ENCODE data around the gene FAM209B.
"Not testable (repeated sequence)": the region's sequence is repeated elsewhere in the genome, so short reads cannot be mapped to it uniquely, and the experiment has no call there.

FAM209B gene

DNA sequence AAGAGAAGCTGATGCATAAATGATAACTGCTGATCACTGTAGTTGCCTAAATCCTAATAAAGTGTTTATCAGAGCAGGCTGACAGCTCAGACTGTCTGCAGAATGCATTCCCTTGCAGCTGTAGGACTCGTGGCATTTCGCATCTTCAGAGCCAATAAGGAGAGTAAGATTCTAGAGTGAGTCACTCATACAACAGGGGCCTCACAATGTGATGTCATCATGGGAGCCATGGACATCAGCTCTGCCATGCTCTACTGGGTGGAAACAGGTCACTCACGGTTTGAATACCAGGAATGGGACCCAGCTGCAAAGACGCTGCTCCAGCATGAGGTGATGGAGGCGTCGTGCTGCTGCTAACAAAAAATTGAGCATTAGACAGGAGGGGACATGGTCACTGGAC is 7.4 kb downstream of the FAM209B start:
- no peak for DNase-seq (ENCODE audit: low read depth, low spot score)

DNA sequence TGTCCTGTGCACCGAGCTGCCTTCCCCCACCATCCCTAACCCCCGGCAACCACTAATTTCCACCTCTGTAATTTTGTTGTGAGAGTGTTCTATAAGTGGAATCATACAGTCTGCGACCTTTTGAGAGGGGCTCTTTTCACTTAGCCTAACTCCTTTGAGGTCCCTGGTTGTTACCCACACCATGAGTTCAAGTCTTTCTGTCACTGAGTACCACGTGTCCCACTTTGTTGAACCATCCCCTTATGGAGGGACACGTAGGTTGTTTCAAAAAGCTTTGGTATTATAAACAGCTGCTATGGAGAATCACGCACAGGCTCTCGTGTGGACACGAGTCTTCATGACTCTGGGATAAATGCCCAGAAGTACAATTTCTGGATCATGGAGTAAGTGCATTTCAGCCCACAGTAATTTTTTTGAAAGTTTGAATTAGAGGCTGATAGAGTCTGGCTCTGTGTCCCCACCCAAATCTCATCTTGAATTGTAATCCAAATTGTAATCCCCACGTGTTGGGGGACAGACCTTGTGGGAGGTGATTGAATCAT is 9.5 kb downstream of the FAM209B start:
- no peak for DNase-seq (ENCODE audit: low read depth, low spot score)

DNA sequence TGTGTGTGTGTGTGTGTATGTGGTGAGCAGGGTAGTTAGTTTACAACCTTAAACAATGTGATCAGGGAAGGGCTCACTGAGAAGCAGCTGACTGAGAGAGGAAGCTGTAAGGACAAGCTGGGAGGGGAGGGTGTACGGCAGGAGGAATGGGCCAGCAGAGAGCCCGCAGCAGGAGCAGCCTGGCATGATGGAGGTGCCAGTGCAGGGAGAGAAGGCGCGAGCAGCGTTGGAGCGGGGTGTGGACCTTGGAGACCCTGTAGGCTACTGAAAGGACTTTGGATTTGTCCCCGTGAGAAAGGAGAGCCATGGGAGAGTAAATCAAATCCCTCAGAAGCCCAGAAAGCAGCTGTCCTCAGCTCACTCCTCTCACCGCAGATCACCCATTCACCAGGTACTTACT is 18.5 kb downstream of the FAM209B start:
- DNase-seq (ENCODE audit: low read depth, low spot score) = no peak

DNA sequence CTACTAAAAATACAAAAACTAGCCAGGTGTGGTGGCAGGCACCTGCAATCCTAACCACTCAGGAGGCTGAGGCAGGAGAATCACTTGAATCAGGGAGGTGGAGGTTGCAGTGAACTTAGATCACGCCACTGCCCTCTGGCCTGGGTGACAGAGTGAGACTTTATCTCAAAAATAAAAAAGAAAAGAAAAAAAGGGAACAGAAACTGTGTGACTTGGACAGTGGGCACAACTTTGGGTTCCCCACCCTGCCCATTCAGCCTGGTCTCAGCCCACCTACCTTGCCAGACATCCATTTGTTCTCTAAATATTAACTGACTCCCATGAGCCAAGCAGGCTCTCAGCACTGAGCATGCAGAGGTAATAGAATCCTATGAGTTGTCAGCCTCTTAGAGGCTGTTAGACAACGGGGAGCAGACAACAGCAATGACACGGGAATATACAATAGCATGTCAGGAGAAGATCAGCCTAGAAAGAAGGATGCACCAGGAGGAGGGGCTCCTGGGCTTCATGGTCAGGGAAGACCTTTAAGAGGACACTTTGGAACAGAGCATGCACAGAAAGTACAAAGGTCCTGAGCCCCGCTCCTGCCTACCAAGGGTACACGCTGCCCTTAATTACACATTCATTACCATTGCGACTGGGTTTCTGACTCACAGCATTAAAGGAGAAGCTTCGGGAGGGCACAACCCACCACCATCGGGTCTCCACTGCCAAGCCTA is 20.0 kb downstream of the FAM209B start:
- no peak for DNase-seq (ENCODE audit: low read depth, low spot score)

DNA sequence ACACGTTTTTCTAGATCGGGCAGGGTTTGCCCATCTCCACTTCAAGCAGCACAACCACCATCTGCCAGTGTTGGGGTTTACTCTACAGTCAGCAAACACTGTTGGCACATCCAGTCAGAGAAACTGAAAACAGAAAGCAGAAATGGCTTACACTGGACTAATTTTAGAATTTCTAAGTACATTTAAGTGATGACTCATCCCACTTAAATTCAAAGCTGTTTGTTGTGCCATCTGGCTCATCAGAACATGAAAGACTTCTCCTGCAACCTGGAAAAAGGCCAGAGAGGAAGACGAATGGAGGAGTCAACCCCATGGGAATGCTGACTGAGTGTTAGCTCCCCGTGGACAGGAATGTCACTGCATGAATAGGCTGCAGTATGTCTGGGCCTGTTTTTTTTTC is 21.8 kb downstream of the FAM209B start:
- DNase-seq (ENCODE audit: low read depth, low spot score) = peak; percentile 17

DNA sequence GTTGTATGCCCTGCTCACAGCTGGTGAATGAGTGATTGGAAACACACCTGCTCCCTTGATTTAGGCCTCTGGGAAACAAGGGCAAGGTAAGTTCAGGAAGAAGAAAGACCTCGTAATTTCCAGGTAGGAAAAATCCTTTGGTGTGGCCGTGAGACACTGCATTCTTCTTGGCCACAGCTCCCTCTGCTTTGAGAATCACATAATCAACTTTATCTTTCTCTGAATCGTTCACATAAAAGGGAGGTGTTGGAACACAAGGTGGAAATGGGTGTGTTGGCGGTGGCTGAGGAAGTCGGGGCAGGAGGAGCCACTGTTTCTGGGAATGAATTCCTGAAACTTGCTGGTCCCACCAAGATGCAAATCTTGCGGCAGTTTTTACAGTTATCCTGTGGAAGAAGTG is 25.9 kb downstream of the FAM209B start:
- DNase-seq (ENCODE audit: low read depth, low spot score) = no peak

DNA sequence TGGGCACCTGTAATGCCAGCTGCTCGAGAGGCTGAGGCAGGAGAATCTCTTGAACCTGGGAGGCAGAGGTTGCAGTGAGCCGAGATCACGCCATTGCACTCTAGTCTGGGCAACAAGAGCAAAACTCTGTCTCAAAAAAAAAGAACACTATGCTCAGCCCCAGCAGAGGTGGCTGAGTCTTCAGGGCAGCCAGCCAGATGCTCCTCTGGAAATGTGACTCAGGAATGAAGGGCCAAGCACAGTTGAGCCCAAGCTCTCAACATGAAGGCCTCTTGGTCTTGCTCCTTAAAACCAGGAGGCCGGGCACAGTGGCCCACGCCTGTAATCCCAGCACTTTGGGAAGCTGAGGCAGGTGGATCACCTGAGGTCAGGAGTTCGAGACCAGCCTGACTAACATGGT is 31.5 kb downstream of the FAM209B start:
- DNase-seq (ENCODE audit: low read depth, low spot score) = not testable (repeated sequence)

DNA sequence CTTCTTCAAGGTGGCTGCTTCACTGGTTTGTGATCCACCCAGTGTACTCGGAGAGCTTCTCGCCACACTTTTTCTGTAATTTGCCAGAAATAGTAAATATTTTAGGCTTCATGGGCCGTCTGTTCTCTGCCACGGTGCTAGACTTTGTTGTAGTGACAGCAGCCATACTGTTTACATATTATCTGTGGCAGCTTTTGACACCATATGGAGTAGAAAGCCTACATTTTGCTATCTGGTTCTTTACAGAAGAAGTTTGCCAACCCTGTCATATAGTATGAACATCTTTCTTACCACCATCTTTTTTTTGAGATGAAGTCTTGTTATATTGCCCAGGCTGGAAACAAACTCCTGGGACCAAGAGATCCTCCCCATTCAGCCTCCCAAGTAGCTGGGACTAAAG is 32.5 kb downstream of the FAM209B start:
- no peak for DNase-seq (ENCODE audit: low read depth, low spot score)

DNA sequence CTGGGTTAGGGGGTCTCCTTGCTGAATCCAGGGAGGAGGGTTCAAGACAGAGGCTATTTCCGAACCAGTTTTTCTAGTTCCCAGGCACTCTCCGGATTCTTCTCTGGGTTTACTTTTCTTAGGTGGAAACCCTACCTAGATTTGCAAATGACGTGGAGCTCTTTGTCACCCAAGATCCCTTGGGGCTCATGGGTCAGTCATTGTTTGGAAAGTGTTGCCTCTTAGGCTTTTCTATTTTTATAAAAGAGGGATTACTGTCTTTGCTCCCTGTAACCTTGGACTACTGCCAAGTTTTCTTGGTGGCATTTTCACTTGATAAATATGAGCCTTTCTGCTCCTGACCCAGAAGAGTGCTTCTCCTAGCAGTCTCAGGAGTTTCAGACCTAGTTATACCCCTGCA is 33.6 kb downstream of the FAM209B start:
- DNase-seq (ENCODE audit: low read depth, low spot score) = no peak

DNA sequence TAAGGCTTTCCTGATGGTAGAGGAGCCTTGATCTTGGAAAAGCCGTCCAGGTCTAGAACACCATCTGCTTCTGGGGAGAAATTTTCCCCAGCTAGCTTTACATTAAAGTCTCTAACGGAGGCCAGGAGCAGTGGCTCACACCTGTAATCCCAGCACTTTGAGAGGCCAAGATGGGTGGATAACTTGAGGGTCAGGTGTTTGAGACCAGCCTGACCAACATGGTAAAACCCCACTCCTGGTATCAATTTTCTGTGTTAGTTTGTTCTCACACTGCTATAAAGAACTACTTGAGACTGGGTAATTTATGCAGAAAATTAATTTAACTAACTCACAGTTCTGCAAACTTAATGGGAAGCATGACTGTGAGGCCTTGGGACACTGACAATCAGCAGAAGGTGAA is 37.8 kb downstream of the FAM209B start:
- no peak for DNase-seq (ENCODE audit: low read depth, low spot score)

DNA sequence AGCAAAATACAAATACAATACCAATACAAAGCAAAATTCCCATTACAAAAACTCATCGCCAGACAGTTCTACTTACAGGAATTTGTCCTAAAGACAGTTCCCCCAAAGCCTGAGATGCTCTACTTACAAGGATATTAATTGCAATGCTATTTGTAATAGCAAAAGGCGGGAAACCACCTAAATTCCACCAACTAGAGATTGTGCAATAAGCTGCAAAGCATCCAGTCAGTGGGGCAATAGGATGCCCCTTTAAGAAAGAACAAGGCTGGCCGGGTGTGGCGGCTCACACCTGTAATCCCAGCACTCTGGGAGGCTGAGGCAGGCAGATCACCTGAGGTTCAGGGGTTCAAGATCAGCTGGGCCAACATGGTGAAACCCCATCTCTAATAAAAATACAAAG is 39.1 kb downstream of the FAM209B start:
- DNase-seq (ENCODE audit: low read depth, low spot score) = no peak

DNA sequence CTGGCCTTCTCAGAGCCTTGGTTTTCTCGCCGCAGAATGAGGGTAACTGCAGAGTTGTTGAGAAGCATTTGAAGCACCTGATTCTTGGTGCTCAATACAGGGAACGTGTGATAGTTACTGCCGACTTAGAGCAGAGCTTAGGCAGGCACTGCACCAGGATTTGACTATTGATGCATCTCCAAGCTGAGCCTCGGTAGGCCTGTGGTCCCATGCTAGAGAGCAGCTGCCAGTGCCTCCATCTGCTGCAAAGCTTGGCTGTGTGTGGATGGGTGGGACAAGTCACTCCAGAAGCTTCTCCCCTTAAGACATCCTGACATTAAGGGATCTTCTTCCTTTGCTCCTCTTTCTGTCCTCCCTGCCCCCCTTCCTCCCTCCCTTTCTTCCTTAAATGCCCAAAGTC is 40.9 kb downstream of the FAM209B start:
- no peak for DNase-seq (ENCODE audit: low read depth, low spot score)

DNA sequence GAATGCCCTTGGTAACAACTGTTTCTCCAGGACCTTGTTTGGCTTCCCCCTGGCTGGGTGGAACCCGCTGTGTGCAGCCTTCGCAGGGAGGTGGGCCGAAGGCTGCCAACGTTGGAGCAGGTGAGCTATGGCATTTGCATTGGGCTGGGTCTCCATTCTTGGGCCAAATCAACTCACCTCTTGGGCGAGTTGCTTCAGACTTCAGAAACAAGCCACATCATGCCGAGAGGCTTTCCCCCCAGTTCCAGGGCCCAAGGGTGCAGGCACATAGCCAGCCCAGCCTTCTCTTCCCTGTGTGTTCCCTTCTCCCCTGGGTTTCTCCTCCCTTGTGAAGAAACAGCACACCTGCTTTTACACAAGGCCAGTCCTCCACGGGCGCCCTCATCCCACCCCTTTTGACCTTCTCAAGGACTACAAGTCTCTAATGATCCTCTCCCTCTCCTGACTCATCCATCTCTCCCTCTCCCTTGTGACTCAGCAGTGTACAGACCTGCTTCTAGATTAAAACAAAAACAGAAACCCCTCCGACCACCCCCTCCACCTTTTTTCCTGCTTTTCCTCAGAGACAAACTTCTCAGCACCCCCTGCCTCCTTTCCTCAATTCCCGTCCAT is 41.6 kb downstream of the FAM209B start:
- no peak for DNase-seq (ENCODE audit: low read depth, low spot score)

DNA sequence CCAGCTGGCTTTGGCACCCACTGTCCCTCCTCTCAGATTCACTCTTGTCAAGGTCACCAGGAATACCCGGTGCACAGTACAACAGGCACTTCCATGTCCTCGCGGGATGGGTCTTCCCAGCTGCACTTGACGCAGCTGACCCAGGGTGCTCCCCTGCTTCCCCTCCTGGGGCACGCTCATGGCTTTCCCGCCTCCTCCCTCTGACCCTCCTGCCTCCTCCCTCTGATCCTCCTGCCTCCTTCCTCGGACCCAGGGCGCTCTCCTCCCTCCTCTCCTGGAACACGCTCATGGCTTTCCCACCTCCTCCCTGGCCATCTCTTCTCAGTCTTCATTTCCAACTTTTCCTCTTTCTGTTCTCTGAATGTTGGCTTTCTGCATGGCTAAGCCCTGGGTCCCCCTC is 42.1 kb downstream of the FAM209B start:
- DNase-seq (ENCODE audit: low read depth, low spot score) = no peak

DNA sequence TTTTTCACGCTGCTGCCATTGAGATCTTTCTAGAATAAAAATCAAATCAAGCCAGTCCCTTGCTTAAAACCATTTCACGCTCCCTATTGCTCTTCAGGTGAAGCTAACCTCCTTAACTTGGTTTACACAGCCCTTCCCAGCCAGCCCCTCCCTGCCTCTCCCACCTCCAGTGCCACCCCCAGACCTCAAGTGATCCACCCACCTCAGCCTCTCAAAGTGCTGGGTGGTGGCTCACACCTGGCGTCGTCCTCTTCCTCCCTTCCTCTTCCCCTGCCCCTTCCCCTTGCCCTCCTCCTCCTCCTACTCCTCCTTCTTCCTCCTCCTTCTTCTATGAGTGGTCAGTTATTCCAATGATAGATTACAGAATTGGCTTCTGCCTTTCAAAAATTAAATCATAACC is 42.9 kb downstream of the FAM209B start:
- no peak for DNase-seq (ENCODE audit: low read depth, low spot score)

DNA sequence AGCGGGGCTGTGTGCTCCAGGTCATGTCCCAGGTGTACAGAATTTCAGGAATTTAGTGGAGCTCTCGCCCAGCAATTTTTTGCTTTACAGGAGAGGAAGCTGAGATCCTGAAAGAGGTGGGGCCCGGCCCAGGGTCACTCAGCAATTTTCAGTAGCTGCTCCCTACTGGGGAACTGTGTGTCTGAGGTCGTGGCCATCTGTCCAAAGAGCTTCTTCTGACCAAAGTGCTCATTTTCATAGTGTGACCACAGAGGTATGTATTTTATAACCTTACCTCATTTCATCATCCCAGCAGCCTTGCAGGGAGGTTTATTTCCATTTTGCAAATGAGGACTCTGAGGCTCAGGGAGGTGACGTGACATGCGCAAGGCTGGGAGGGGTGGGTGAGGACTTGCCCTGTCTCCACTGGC is 46.3 kb downstream of the FAM209B start:
- DNase-seq (ENCODE audit: low read depth, low spot score) = no peak

DNA sequence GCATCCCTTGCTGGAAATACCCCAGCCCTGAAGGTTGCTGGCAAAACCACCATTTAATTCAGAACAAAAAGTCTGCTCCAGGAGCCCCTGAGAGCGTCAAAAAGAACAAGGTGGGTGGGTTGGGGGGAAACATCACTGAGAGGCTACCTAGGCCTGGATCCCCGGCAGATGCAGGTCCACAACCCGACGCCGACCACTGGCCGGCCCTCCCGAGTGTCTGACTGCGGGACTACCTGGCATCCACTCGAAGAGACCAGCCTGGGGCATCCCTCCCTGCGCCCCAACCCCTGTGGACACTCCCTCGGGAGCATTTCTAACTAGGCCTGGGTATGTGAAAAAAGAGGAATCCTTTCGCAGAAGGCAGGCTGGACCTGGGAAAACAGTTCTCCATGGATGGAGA is 47.2 kb downstream of the FAM209B start:
- DNase-seq (ENCODE audit: low read depth, low spot score) = no peak

DNA sequence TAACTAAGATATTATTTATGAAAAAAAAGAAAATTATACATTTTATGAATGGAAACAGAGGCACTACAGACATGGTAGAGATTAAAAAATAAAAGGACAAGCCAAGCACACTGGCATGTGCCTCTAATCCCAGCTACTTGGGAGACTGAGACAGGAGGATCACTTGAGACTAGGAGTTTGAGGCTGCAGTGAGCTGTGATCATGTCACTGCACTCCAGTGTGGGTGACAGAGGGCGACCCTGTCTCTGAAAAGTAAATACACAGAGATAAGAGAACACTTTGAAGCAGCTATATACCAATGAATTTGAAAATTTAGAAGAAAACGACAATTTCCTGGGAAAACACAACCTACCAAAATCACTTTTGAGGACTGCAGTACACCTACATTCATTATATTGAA is 48.7 kb downstream of the FAM209B start:
- DNase-seq (ENCODE audit: low read depth, low spot score) = no peak

DNA sequence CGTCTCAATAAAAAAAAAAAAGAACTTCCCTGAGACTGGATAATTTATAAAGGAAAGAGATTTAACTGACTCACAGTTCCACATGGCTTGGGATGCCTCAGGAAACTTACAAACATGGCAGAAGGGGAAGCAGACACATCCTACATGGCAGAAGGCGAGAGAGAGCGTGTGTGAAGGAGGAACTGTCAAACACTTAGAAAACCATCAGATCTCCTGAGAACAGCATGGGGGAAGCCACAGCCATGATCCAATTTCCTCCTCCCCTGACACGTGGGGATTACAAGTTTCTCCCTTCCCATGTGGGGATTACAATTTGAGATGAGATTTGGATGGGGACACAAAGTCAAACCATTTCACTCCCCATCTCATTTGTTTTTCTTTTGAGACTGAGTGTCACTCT is 49.5 kb downstream of the FAM209B start:
- DNase-seq (ENCODE audit: low read depth, low spot score) = no peak

DNA sequence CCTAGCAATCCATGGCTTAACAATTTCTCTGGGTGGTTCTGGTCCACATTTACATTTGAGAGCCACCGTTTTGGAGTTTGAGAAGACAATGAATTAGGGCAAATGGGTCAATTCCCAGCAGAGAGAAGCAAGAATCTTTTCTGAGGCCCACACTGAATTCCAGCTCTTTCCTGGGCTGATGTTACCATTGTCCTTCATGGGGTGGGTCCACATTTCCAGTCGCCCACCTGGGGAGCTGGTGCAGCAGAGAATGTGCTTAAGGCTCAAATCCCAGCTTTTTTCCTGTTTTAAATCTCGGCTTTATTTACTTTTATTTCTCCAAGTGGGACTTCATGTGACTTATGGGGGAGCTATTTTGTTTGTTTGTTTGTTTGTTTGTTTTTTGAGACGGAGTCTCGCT is 51.9 kb downstream of the FAM209B start:
- no peak for DNase-seq (ENCODE audit: low read depth, low spot score)

All from iPS DF 19.7 (cell line).